Measurements from ENCODE around the gene PREX1.

PREX1 gene

GRCh38 chr20:48826069-48826468 is 1.7 kb downstream of the PREX1 start:
- TF ChIP-seq CTCF (IDR thresholded peaks at IDR 0.05; ENCODE audit: insufficient read depth, low read length), result no peak
- peak; percentile 81 for TF ChIP-seq SPI1 (IDR thresholded peaks at IDR 0.05; ENCODE audit: borderline replicate concordance, low read depth)
- no peaks in the 10 kb centered on the region for H3K27me3 ChIP-seq (ENCODE audit: insufficient read depth, poor library complexity, severe bottlenecking)
- H3K27ac ChIP-seq (replicated peaks), result peak overlapping the region; percentile 90
- H3K4me3 ChIP-seq (replicated peaks; ENCODE audit: insufficient read depth, low read length), result peak overlapping the region; percentile 58
- peak in 1 of 2 experiments; percentile 25 for DNase-seq (ENCODE audit: low read depth in 1 of 2, low spot score in 1 of 2)

- TF ChIP-seq SPI1 (IDR thresholded peaks at IDR 0.05; ENCODE audit: borderline replicate concordance, low read depth) (no peak), GABPA (IDR thresholded peaks at IDR 0.05; ENCODE audit: low read depth) (no peak), CTCF (IDR thresholded peaks at IDR 0.05; ENCODE audit: insufficient read depth, low read length) (no peak), REST (IDR thresholded peaks at IDR 0.05; ENCODE audit: insufficient replicate concordance, low read depth) (no peak), POLR2AphosphoS5 (IDR thresholded peaks at IDR 0.05; ENCODE audit: low read depth) (no peak)
- no peak for DNase-seq (ENCODE audit: low read depth in 1 of 2, low spot score in 1 of 2)
- no peaks in the 10 kb centered on the region for H3K27me3 ChIP-seq (ENCODE audit: insufficient read depth, poor library complexity, severe bottlenecking)
- peak overlapping the region; percentile 4; the same call in 1 of the 2 replicates for H3K27ac ChIP-seq (replicated peaks)
- peak overlapping the region; percentile 58 for H3K4me3 ChIP-seq (replicated peaks; ENCODE audit: insufficient read depth, low read length)
Observed at GRCh38 chr20:48825566-48825920, 2.3 kb downstream of the PREX1 start.

- 0 out of 2 replicates have a peak overlapping the region, but pooled peaks have one; percentile 4 for H3K27ac ChIP-seq (replicated peaks)
- DNase-seq (ENCODE audit: low read depth in 1 of 2, low spot score in 1 of 2), result no peak
- H3K4me3 ChIP-seq (replicated peaks; ENCODE audit: insufficient read depth, low read length), result peak overlapping the region; percentile 58
- no peaks in the 10 kb centered on the region for H3K27me3 ChIP-seq (ENCODE audit: insufficient read depth, poor library complexity, severe bottlenecking)
- TF ChIP-seq SPI1 (IDR thresholded peaks at IDR 0.05; ENCODE audit: borderline replicate concordance, low read depth) (no peak), REST (IDR thresholded peaks at IDR 0.05; ENCODE audit: insufficient replicate concordance, low read depth) (no peak), GABPA (IDR thresholded peaks at IDR 0.05; ENCODE audit: low read depth) (no peak), CTCF (IDR thresholded peaks at IDR 0.05; ENCODE audit: insufficient read depth, low read length) (no peak), POLR2AphosphoS5 (IDR thresholded peaks at IDR 0.05; ENCODE audit: low read depth) (no peak)
Observed at GRCh38 chr20:48824830-48825565, 2.8 kb downstream of the PREX1 start.

Measured in HL-60 (cell line).